GM12801 (cell line): ENCODE measurements around the gene SH3RF3.

ENCODE experiments used
- TF ChIP-seq, protein P1 (sequence below): IDR thresholded peaks from one replicate; pipeline ENCODE4 v1.5.1; 2011; ENCODE audit warnings: control low read depth; ENCODE audit not compliant: insufficient read length; ENCODE audit errors: extremely low read depth

The SH3RF3 gene

DNA sequence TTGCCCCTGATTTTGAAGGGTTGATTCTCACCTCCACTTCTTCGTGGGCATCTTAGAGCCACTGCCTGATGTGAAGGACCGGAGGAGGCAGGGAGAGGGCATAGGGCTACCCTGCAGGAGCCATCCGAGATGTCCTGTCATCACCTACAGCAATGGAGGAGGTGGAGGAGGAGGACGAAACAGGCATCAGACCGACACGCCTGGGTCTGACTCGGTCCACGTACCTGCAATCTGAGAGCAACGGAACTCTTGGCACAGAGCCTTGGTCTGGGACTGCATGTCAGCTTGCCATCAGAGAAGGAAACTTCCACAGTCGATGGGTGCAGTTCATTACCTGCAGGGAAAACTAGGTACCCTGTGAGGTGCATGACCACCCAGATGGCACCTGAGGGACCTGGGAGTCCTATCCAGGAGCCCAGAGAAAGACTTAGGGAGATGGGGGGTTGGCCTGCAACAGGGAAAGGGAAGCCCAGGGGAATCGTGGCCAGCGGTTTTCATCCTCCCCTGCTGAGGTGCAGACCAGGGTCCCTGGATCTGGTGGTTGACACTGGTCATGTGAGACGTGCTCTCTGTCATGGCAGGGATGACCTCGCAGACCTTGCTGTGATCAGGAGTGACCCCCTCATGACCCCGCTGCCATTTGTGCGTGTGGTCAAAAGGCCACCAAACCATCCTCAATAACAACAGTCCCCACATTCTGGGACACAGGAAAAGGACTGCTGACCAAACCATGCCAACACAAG is 293.9 kb downstream of the SH3RF3 start:
- TF ChIP-seq, protein P1, sequence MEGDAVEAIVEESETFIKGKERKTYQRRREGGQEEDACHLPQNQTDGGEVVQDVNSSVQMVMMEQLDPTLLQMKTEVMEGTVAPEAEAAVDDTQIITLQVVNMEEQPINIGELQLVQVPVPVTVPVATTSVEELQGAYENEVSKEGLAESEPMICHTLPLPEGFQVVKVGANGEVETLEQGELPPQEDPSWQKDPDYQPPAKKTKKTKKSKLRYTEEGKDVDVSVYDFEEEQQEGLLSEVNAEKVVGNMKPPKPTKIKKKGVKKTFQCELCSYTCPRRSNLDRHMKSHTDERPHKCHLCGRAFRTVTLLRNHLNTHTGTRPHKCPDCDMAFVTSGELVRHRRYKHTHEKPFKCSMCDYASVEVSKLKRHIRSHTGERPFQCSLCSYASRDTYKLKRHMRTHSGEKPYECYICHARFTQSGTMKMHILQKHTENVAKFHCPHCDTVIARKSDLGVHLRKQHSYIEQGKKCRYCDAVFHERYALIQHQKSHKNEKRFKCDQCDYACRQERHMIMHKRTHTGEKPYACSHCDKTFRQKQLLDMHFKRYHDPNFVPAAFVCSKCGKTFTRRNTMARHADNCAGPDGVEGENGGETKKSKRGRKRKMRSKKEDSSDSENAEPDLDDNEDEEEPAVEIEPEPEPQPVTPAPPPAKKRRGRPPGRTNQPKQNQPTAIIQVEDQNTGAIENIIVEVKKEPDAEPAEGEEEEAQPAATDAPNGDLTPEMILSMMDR, result no peak

DNA sequence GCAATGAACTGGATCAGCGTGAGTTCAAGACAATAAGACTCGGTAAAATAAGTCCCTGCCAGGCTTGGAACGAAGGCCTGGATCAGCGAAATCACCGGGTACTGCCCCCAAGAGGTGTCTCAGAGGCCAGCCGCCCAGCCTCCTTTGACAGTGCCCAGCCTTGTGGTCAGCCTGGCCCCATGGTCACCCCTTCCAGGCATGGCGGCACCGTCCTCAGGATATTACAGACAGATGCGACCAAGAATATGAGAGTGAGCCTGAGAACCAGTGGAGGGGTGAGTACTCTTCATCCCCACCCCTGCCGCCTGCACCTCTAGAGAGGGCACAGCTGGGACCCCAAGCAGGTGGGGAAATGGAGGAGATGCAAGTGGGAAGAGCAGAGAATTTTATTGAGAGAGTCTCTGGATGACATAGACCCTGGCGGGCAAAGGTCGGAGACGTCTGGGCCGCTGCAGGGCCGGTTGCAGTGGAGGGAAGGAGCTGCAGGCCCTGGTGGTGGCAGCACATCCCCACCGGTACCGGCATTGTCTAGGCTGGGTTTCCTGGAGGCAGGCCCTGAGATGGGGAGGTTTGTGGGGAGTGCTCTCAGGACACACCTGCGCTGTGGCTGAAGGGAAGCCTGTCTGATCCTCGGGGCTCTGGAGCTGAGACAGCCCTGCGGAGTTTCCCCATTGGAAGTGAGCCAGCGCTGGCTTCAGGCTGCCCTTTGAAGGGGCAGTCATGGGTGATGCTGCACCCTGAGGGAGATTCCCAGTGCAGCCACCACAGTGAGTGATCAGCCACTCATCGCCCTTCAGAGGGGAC is 294.8 kb downstream of the SH3RF3 start:
- TF ChIP-seq, protein P1, result no peak

DNA sequence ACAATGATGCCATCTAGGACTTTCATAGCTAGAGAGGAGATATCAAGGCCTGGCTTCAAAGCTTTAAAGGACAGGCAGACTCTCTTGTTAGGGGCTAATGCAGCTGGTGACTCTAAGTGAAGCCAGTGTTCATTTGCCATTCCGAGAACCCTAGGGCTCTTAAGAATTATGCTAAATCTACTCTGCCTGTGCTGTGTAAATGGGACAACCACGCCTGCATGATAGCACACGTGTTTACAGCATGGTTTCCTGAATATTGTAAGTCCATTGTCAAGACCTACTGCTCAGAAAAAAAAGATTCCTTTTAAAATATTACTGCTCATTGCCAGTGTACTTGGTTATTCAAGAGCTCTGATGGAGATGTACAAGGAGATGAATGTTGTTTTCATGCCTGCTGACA is 296.4 kb downstream of the SH3RF3 start:
- TF ChIP-seq, protein P1, result no peak

DNA sequence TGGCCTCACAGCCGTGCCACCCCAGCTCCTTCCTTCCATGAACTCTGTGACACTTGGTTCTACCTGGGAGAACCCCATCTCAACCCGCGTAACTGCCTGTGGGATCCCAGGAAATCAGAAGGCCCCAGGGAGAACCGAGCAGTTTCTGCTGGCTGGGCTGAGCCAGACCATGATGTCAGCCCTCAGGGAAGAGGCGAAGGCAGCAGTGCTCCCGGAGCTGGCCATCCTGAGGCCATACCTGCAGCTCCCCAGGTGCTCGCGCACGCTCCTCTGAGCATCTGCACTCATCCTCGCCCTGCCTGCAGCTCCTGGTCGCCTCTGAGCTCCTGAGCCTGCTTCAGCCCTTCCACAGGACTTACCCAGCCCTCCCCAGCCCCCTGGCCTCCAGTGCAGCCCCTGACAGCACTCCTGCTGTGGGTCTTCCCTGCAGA is 298.7 kb downstream of the SH3RF3 start:
- TF ChIP-seq, protein P1, result no peak

DNA sequence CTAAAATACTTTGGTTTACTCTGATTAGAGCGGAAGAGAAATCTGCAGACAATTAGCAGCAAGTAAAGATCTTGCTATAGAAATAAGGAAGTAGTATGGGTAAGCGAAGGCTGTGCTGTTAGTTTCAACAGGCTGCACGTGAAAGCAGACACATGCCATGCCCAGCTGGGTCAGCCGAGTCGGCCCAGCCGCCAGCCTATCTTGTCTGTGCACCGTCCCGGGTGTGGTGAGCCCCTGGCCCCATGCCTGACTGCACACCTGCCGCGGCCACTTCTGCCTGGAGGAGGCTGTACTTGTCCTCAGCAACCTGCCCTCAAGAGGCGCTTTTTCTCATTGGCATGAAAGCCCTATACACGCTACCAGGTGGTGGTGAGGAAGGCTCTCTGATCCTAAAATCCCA is 299.3 kb downstream of the SH3RF3 start:
- TF ChIP-seq, protein P1, result no peak

DNA sequence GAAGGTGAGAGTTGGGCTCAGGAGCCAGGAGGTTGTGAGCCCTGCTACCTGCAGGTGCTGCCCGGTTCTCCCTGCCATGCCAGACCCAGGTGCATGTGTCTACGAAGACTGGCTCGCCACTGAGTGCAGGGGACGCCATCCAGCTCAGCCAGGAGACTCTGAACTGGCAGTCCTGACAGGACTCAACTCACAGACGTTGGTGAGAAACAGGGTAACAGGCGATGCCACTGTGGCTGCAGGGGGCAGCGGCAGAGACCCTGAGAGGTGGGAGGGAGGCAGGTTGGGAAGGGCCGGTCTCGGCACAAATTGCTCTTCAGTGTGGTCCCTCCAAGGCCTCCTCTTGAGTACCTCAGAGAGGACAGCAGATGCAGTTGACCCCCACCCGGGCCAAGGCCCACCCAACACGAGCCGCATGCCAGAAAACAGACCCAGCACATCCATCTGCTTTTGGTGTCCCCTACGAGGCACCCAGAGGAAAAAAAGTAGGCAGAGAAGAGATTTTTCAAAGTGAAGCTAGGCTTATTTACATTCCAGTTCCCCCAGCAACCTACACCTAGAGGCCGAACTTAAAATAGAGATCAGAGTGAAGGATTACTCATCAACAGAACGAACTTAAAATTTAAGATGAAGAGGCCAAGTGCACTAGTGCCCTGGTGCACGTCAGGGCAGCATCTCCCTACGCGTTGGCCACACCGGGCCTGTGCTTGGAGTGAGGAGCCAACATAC is 300.0 kb downstream of the SH3RF3 start:
- TF ChIP-seq, protein P1, result no peak
